NCI-H524 treated with DMSO at 0.1 percent for 48 hours (cell line): ENCODE measurements around the gene MACIR.

Source experiments
- DNase-seq: peaks from one replicate; lab custom pipeline; 2025; lab: John Stamatoyannopoulos, UW

The MACIR gene

GRCh38 chr5:103245761-103246160 lies 12.8 kb upstream of the MACIR start:
- DNase-seq = no peak

GRCh38 chr5:103247118-103247517 lies 11.4 kb upstream of the MACIR start:
- DNase-seq = no peak

- DNase-seq = no peak
Observed at GRCh38 chr5:103249068-103249467, 9.5 kb upstream of the MACIR start.

GRCh38 chr5:103254921-103255320 lies 3.6 kb upstream of the MACIR start:
- no peak for DNase-seq

GRCh38 chr5:103255691-103256090 lies 2.9 kb upstream of the MACIR start:
- no peak for DNase-seq

GRCh38 chr5:103256178-103256577 lies 2.4 kb upstream of the MACIR start:
- no peak for DNase-seq

- DNase-seq = no peak
Observed at GRCh38 chr5:103258957-103259704, 568 bp downstream of the MACIR start.

GRCh38 chr5:103259705-103260355 lies 1.3 kb downstream of the MACIR start:
- DNase-seq = no peak

- no peak for DNase-seq
Observed at GRCh38 chr5:103260951-103261350, 2.4 kb downstream of the MACIR start.

- no peak for DNase-seq
Observed at GRCh38 chr5:103262422-103262871, 3.9 kb downstream of the MACIR start.

- no peak for DNase-seq
Observed at GRCh38 chr5:103263054-103263453, 4.5 kb downstream of the MACIR start.

- DNase-seq = no peak
Observed at GRCh38 chr5:103264508-103264907, 5.9 kb downstream of the MACIR start.

GRCh38 chr5:103270581-103270980 lies 12.0 kb downstream of the MACIR start:
- no peak for DNase-seq

- DNase-seq = no peak
Observed at GRCh38 chr5:103271570-103272289, 13.2 kb downstream of the MACIR start.

- no peak for DNase-seq
Observed at GRCh38 chr5:103272377-103272776, 13.8 kb downstream of the MACIR start.

GRCh38 chr5:103273952-103274351 lies 15.4 kb downstream of the MACIR start:
- DNase-seq = no peak

- no peak for DNase-seq
Observed at GRCh38 chr5:103275851-103276250, 17.3 kb downstream of the MACIR start.

- DNase-seq = no peak
Observed at GRCh38 chr5:103280967-103281366, 22.4 kb downstream of the MACIR start.

GRCh38 chr5:103283120-103283519 lies 24.6 kb downstream of the MACIR start:
- DNase-seq = no peak

- DNase-seq = no peak
Observed at GRCh38 chr5:103283869-103284268, 25.3 kb downstream of the MACIR start.

GRCh38 chr5:103286622-103287021 lies 28.1 kb downstream of the MACIR start:
- no peak for DNase-seq

GRCh38 chr5:103289024-103289423 lies 30.5 kb downstream of the MACIR start:
- DNase-seq = no peak

GRCh38 chr5:103290846-103291245 lies 32.3 kb downstream of the MACIR start:
- DNase-seq = no peak
